AG04450 (cell line): ENCODE results near the gene VIPR1. TPM values are rescaled to one million over a fixed set of nuclear protein-coding genes. Genes with fewer than 3 reads are reported as not detected.

Experiments used
- CTCF ChIA-PET: fragments of 300-600, 350-600 bp; formaldehyde crosslinking; extraction: SDS; loops from one replicate; lab custom pipeline; 2022; ENCODE audit warnings: antibody characterized with exemption, inconsistent platforms; lab: Charles Lee
- POLR2A ChIA-PET: fragments of 350-600 bp; formaldehyde crosslinking; extraction: SDS; loops from one replicate; lab custom pipeline; 2021; ENCODE audit warnings: antibody characterized with exemption, inconsistent platforms; lab: Yijun Ruan, JAX
- DNase-seq: peaks from one replicate; pipeline ENCODE4 v3.0.0-alpha.2; 2011; ENCODE audit warnings: low read depth, low spot score
- H3K27ac ChIP-seq: one replicate; pipeline ENCODE4 v1.5.1; 2012; ENCODE audit warnings: low read depth, low read length, control low read depth
- H3K27me3 ChIP-seq: one replicate; pipeline ENCODE4 v1.6.0; 2012; ENCODE audit warnings: low read length; ENCODE audit not compliant: control insufficient read depth, insufficient read depth
- H3K4me3 ChIP-seq: 2 replicates; pipeline ENCODE4 v1.5.1; 2011; ENCODE audit warnings: mild to moderate bottlenecking, low read depth, low read length, control low read depth
- H3K9me3 ChIP-seq: 2 replicates; pipeline ENCODE4 v1.5.1; 2012; ENCODE audit warnings: low read length; ENCODE audit not compliant: control insufficient read depth, insufficient read depth
- polyA plus RNA-seq: library from polyadenylated mRNA; depleted of rRNA; stranded (reverse); fragments of >200 nt; gene quantifications from 2 replicates; pipeline ENCODE4 v1.2.3, GENCODE V29; 2011
- TF ChIP-seq, protein P1 (sequence below): IDR thresholded peaks from 2 replicates; pipeline ENCODE4 v1.5.1; 2011; ENCODE audit warnings: low read depth, low read length, control low read depth, inconsistent platforms

The VIPR1 gene
- polyA plus RNA-seq, 1 experiment = not detected

DNA sequence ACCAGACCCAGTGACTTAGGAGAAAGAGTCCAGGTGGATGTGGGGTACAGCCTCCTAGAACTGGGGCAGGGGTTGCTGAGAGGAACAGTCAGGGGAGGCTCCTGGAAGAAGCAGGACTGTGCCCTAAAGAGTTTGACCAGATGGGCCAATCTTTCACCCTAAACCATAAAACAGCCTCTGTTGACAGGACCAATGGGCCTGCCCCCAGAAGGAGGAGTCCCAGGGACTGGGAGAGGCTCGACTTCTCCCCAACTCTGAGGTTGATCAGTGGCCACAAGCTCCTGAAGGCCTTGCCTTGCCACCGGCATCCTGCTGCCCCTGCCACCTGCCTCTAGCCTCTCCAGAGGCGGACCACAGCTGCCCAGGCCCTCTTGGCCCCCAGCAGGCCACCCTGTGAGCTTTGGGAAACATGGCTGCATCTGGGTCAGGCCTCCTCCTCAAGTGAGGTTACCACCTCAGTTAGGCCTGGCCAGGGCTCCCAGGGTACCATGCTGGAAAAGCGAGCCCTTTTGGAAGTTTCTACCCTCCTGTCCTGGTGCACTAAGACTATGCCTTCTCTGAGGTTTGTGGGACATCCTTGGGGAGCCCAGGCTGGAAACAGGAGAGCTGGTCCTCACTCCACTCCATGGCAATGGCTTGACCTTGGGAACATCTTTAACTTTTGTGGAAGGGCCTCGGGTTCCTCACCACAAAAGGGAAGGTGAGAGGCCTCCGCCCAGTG lies 2.8 kb downstream of the VIPR1 start:
- H3K9me3 ChIP-seq = peaks cover 3% of the 10 kb centered on the region; the same call in 1 of the 2 replicates
- peaks cover 47% of the 10 kb centered on the region for H3K27me3 ChIP-seq
- DNase-seq = no peak
- TF ChIP-seq, protein P1, sequence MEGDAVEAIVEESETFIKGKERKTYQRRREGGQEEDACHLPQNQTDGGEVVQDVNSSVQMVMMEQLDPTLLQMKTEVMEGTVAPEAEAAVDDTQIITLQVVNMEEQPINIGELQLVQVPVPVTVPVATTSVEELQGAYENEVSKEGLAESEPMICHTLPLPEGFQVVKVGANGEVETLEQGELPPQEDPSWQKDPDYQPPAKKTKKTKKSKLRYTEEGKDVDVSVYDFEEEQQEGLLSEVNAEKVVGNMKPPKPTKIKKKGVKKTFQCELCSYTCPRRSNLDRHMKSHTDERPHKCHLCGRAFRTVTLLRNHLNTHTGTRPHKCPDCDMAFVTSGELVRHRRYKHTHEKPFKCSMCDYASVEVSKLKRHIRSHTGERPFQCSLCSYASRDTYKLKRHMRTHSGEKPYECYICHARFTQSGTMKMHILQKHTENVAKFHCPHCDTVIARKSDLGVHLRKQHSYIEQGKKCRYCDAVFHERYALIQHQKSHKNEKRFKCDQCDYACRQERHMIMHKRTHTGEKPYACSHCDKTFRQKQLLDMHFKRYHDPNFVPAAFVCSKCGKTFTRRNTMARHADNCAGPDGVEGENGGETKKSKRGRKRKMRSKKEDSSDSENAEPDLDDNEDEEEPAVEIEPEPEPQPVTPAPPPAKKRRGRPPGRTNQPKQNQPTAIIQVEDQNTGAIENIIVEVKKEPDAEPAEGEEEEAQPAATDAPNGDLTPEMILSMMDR = no peak
- ChIA-PET CTCF (interaction anchor here (0.7 kb wide), 1 partner anchor 618 kb away, joined by 7 read pairs; no protein-coding TSS in a partner anchor), POLR2A (no interaction called here)
- H3K27ac ChIP-seq = no peak overlapping the region
- H3K4me3 ChIP-seq = no peak overlapping the region

DNA sequence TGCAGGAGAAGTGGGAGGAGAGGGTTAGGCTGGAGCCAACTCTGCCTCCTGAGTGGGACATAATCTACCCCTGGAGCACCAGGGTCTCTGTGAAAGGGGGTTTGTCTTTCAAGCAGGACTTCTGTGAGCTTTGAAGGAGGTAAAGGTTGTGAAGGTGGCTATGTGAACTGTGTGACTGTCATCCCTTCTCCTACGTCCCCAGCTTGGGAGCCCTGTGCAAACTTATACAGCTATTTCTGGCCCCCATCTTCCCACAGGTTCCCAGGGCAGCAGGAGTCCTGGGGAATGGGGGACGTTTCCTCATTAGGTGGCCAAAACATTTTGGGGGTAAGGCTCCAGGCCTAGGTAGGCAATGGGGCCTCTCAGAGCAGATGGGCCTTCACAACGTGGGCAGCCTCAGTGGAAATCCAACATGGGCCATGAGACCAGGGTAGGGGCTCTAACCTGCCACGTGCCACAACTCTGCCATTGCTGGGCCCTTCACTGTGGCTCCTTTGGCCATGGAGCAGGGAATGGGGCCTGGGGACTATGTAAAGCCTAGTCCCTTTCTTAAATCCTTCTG lies 3.5 kb downstream of the VIPR1 start:
- Histone ChIP-seq H3K27ac (no peak overlapping the region), H3K4me3 (no peak overlapping the region), H3K27me3 (peaks cover 42% of the 10 kb centered on the region), H3K9me3 (peaks cover 3% of the 10 kb centered on the region; the same call in 1 of the 2 replicates)
- ChIA-PET POLR2A (no interaction called here), CTCF (no interaction called here)
- DNase-seq = no peak
- TF ChIP-seq, protein P1 = no peak

DNA sequence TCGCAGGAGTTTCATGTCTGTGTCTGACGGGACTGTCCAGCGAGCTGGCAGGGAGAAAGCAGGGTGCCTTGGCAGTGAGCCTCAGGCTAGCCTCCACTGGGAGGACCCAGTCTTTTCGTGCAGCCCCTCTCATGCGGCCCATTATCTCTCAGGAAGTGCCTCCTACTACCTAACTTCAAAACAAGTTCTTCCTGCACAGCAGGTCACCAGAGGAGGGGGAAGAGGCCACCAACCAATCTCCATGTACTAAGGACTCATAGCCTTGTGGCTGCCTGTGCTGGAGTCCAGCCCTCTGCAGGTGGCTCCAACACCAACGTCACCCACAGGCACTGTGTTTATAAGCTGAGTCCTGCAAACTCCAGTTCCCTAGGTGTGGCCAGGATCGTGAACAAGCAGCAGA lies 4.8 kb downstream of the VIPR1 start:
- CTCF ChIA-PET = no interaction called here
- TF ChIP-seq, protein P1 = no peak
- DNase-seq = no peak

GRCh38 chr3:42507761-42508335 lies 5.4 kb downstream of the VIPR1 start:
- CTCF ChIA-PET = no interaction called here
- TF ChIP-seq, protein P1 = no peak
- Histone ChIP-seq H3K4me3 (no peak overlapping the region), H3K27me3 (peaks cover 26% of the 10 kb centered on the region), H3K27ac (no peak overlapping the region), H3K9me3 (no peaks in the 10 kb centered on the region)
- POLR2A ChIA-PET = no interaction called here
- DNase-seq = no peak

More for the DNA sequence above, 4.8 kb downstream of the VIPR1 start:
- peaks cover 28% of the 10 kb centered on the region for H3K27me3 ChIP-seq
- POLR2A ChIA-PET = no interaction called here
- H3K4me3 ChIP-seq = no peak overlapping the region
- no peak overlapping the region for H3K27ac ChIP-seq
- no peaks in the 10 kb centered on the region for H3K9me3 ChIP-seq

- no peak overlapping the region for H3K4me3 ChIP-seq
Measured at GRCh38 chr3:42508562-42508961, 6.1 kb downstream of the VIPR1 start.

More at GRCh38 chr3:42508562-42508961, 6.1 kb downstream of the VIPR1 start:
- ChIA-PET POLR2A (no interaction called here), CTCF (no interaction called here)
- no peak for DNase-seq
- Histone ChIP-seq H3K27me3 (peaks cover 19% of the 10 kb centered on the region), H3K27ac (no peak overlapping the region), H3K9me3 (no peaks in the 10 kb centered on the region)
- TF ChIP-seq, protein P1 = no peak
